ENCODE results near the gene STN1. TPM values are rescaled to one million over a fixed set of nuclear protein-coding genes. Genes with fewer than 3 reads are reported as not detected.

The STN1 gene
- total RNA-seq, 1 experiment from 2014 or later: 28.9 TPM

- TF ChIP-seq REST (IDR thresholded peaks at IDR 0.05; ENCODE audit: insufficient read depth in 1 of 2, low read depth in 2 of 2, low read length in 1 of 2): peak in 1 of 2 experiments; percentile 33; a peak in 1 of 4 replicates
- TF ChIP-seq POLR2AphosphoS5 (IDR thresholded peaks at IDR 0.05; ENCODE audit: low read depth, low read length): peak; percentile 83
- TF ChIP-seq TCF7L2 (IDR thresholded peaks at IDR 0.05; ENCODE audit: low read depth, low read length): no peak
- peak; percentile 89; the same call in 1 of the 2 replicates for TF ChIP-seq SIN3A (IDR thresholded peaks at IDR 0.05; ENCODE audit: borderline replicate concordance, insufficient read depth, low read depth, low read length)
- peak within 1 kb of the TSS; percentile 95 to 99 for H3K4me3 ChIP-seq (ENCODE audit: low read depth in 2 of 2, low read length in 2 of 2)
- H3K9me3 ChIP-seq (ENCODE audit: control insufficient read depth, insufficient read depth, low read depth, low read length): no peaks in the 10 kb centered on the region
- in situ Hi-C loops (cut with HindIII; ENCODE audit: low pct_unique_long_range_greater_than_20kb, low sequenced_read_pairs): no loop called here
- peaks cover 9% of the 10 kb centered on the region; the same call in 1 of the 2 replicates for H3K36me3 ChIP-seq (ENCODE audit: control insufficient read depth, insufficient read depth, low read length)
- ChIA-PET POLR2A (interaction anchor here (0.7 kb wide), 1 partner anchor 154 kb away, joined by 3 read pairs; no protein-coding TSS in a partner anchor), CTCF (no interaction called here)
- intact Hi-C loops (cut with micrococcal nuclease; ENCODE audit: unreplicated experiment): loop anchor here (5.0 kb wide), 2 partner anchors 50 to 80 kb away; partner anchors contain the start of gene STN1
- peak within 1 kb of the TSS; percentile 97 for H3K27ac ChIP-seq (ENCODE audit: low read length)
- peaks cover 16% of the 10 kb centered on the region for H3K4me1 ChIP-seq (ENCODE audit: control insufficient read depth, insufficient read depth, low read length)
- BruUV-seq (replicated peaks): no TSS peak
- DNase-seq (ENCODE audit: low read depth, low spot score) (peak; percentile 24), ATAC-seq (peak; percentile 90)
- no peaks in the 10 kb centered on the region for H3K27me3 ChIP-seq (ENCODE audit: control insufficient read depth, insufficient read depth, low read length)
Observed at GRCh38 chr10:103966671-103967447, 48.9 kb upstream of the STN1 start, which contains the start of gene SLK. TSS of gene SLK (plus strand) at chr10:103967140. CDS start at chr10:103967746, 606 bp downstream.

GRCh38 chr10:103960103-103960502, 42.1 kb upstream of the STN1 start:
- intact Hi-C loops (cut with micrococcal nuclease; ENCODE audit: unreplicated experiment) (no loop called here), in situ Hi-C loops (cut with HindIII; ENCODE audit: low pct_unique_long_range_greater_than_20kb, low sequenced_read_pairs) (no loop called here)
- Histone ChIP-seq H3K27ac (ENCODE audit: low read length) (no peak overlapping the region), H3K27me3 (ENCODE audit: control insufficient read depth, insufficient read depth, low read length) (no peaks in the 10 kb centered on the region), H3K9me3 (ENCODE audit: control insufficient read depth, insufficient read depth, low read depth, low read length) (no peaks in the 10 kb centered on the region), H3K4me1 (ENCODE audit: control insufficient read depth, insufficient read depth, low read length) (no peaks in the 10 kb centered on the region; the same call in 1 of the 2 replicates), H3K4me3 (ENCODE audit: low read depth in 2 of 2, low read length in 2 of 2) (no peak overlapping the region), H3K36me3 (ENCODE audit: control insufficient read depth, insufficient read depth, low read length) (no peaks in the 10 kb centered on the region)
- ATAC-seq (no peak), DNase-seq (ENCODE audit: low read depth, low spot score) (no peak)
- POLR2A ChIA-PET: no interaction called here
- no TSS peak for BruUV-seq (replicated peaks)
- TF ChIP-seq TCF7L2 (IDR thresholded peaks at IDR 0.05; ENCODE audit: low read depth, low read length) (no peak), REST (IDR thresholded peaks at IDR 0.05; ENCODE audit: insufficient read depth in 1 of 2, low read depth in 2 of 2, low read length in 1 of 2) (no peak), CTCF (IDR thresholded peaks at IDR 0.05) (no peak), SIN3A (IDR thresholded peaks at IDR 0.05; ENCODE audit: borderline replicate concordance, insufficient read depth, low read depth, low read length) (no peak), POLR2AphosphoS5 (IDR thresholded peaks at IDR 0.05; ENCODE audit: low read depth, low read length) (no peak)
- CTCF ChIA-PET: no interaction called here
